Psoas muscle (tissue), 8 donors: ENCODE results near the gene PPME1. TPM values are rescaled to one million over a fixed set of nuclear protein-coding genes. Genes with fewer than 3 reads are reported as not detected.

Source experiments
- ATAC-seq, 4 donors: fragments of 200-7000 bp; cut with Tn5 transposase; one replicate each; pipeline ENCODE4 v1.9.1; 2020; ENCODE audit warnings: moderate library complexity in 3 of 4, mild to moderate bottlenecking in 2 of 4
- DNase-seq, 2 donors: peaks; one replicate each; pipeline ENCODE4 v3.0.0-alpha.2; 2020
- H3K27ac ChIP-seq: fragments of 200-600 bp; one replicate; pipeline ENCODE4 v1.8.0; 2022
- H3K27me3 ChIP-seq, 3 donors: fragments of 200-600 bp in 1 of 3; one replicate each; pipeline versions ENCODE4 v1.6.1 to v1.8.0; 2013 to 2022; ENCODE audit warnings: low read length in 2 of 3, mild to moderate bottlenecking in 2 of 3, moderate library complexity in 1 of 3; ENCODE audit not compliant: insufficient read depth in 3 of 3
- H3K36me3 ChIP-seq, 2 donors: fragments of 200-600 bp in 1 of 2; one replicate each; pipeline versions ENCODE4 v1.6.1 to v1.8.0; 2013 to 2022; ENCODE audit warnings: low read depth in 1 of 2, mild to moderate bottlenecking in 1 of 2, moderate library complexity in 1 of 2; ENCODE audit not compliant: insufficient read depth in 1 of 2
- H3K4me1 ChIP-seq: fragments of 200-600 bp; one replicate; pipeline ENCODE4 v1.8.0; 2022
- H3K4me3 ChIP-seq: fragments of 200-600 bp; one replicate; pipeline ENCODE4 v1.8.0; 2022; ENCODE audit warnings: mild to moderate bottlenecking
- H3K9me3 ChIP-seq: fragments of 200-600 bp; one replicate; pipeline ENCODE4 v1.8.0; 2022
- WGBS, 3 donors: extraction: QIAGEN DNeasy Blood & Tissue Kit; methylation state at CpG; one replicate each; pipeline versions ENCODE4 v1.1.6 to v1.1.7; 2013; 5-methylcytosine and 5-hydroxymethylcytosine counted together
- intact Hi-C, 2 donors: fragments of 100-400 bp; cut with DNase I; formaldehyde crosslinking; loops; one replicate each; pipeline versions ENCODE4 v1.11.0 to v1.14.2; 2022
- polyA plus RNA-seq, 3 donors: library from polyadenylated mRNA; stranded (reverse); fragments of 200-250 nt; gene quantifications; one replicate each; pipeline ENCODE4 v1.2.3, GENCODE V29; 2013
- total RNA-seq, 4 donors: library from RNA; stranded (reverse); fragmentation: NEBNext Ultra II Directional in 2 of 4; extraction: Animal tissue kit (Norgen Biotek cat#: 25700) in 2 of 4; gene quantifications; one replicate each; pipeline versions ENCODE4 v1.2.1 to v1.2.4, GENCODE V29; 2021 to 2023
- TF ChIP-seq, protein P1 (sequence below): fragments of 200-600 bp; IDR thresholded peaks from one replicate; pipeline ENCODE4 v1.8.0; 2022; ENCODE audit warnings: antibody characterized with exemption
- donor health status: healthy with polysubstance abuse.
- donor health status: DM: no; HTN: no; CAD: no; lungs with moderate emphysema.
- donor health status: Bipolar disorder and iron deficiency.
- donor health status: healthy.
- donor health status: DM: yes; HTN: yes; CAD: no.
- donor health status: DM: no; HTN: no; CAD: no.
- donor health status: DM: no; HTN: no; CAD: no.
- donor health status: DM: yes; HTN: yes; CAD: no.

PPME1 gene
- total and polyA plus RNA-seq, 7 donors: 28.3 to 47.9 (median 43.1) TPM

DNA sequence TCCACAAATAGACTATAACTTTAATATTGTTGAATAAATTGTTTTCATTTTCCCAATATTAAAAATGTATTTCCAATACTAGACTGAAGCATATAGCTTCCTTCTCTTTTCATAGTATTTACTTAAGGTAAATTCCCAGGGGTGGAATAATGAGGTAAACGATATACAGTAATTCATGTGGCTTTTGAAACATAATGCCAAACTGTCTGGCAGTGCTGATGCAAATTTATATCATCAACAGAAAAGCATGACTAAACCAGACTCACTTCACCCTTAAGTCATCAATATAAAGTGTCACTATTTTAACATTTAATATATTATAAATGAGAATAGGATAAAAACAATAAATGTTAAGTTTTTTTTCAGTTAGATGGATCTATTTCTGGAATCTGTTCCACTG lies 13.9 kb upstream of the PPME1 start:
- ATAC-seq (no peak), DNase-seq (no peak)
- 34 to 59% (median 49%) methylated on average over 1 of the region's 1 CpG for WGBS, 3 donors
- Histone ChIP-seq H3K9me3 (peaks cover 5% of the 10 kb centered on the region), H3K4me3 (no peak overlapping the region), H3K27me3 (no peaks in the 10 kb centered on the region), H3K36me3 (no peaks in the 10 kb centered on the region), H3K4me1 (peaks cover 20% of the 10 kb centered on the region), H3K27ac (no peak overlapping the region)
- intact Hi-C loops: no loop called here
- TF ChIP-seq, protein P1, sequence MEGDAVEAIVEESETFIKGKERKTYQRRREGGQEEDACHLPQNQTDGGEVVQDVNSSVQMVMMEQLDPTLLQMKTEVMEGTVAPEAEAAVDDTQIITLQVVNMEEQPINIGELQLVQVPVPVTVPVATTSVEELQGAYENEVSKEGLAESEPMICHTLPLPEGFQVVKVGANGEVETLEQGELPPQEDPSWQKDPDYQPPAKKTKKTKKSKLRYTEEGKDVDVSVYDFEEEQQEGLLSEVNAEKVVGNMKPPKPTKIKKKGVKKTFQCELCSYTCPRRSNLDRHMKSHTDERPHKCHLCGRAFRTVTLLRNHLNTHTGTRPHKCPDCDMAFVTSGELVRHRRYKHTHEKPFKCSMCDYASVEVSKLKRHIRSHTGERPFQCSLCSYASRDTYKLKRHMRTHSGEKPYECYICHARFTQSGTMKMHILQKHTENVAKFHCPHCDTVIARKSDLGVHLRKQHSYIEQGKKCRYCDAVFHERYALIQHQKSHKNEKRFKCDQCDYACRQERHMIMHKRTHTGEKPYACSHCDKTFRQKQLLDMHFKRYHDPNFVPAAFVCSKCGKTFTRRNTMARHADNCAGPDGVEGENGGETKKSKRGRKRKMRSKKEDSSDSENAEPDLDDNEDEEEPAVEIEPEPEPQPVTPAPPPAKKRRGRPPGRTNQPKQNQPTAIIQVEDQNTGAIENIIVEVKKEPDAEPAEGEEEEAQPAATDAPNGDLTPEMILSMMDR: no peak

DNA sequence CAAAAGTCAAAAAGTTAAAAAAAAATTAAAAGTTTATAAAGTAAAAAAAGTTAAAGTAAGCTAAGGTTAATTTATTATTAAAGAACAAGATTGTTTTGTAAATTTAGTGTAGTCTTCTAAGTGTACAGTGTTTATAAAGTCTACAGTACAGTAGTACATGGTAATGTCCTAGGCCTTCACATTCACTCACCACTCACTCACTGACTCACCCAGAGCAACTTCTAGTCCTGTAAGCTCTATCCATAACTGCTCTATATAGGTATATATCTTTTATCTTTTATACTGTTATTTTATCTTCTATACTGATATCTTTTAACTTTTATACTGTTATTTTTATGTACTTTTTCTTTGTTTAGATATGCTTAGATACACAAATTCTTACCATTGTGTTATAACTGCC lies 11.4 kb upstream of the PPME1 start:
- intact Hi-C loops: no loop called here
- H3K36me3 ChIP-seq: peaks cover 0 to 11% of the 10 kb centered on the region in 2 donors
- DNase-seq (no peak), ATAC-seq (no peak)
- TF ChIP-seq, protein P1: no peak
- no peak overlapping the region for H3K4me3 ChIP-seq
- H3K27me3 ChIP-seq: no peaks in the 10 kb centered on the region
- peaks cover 30% of the 10 kb centered on the region for H3K4me1 ChIP-seq
- H3K9me3 ChIP-seq: no peaks in the 10 kb centered on the region
- no peak overlapping the region for H3K27ac ChIP-seq

DNA sequence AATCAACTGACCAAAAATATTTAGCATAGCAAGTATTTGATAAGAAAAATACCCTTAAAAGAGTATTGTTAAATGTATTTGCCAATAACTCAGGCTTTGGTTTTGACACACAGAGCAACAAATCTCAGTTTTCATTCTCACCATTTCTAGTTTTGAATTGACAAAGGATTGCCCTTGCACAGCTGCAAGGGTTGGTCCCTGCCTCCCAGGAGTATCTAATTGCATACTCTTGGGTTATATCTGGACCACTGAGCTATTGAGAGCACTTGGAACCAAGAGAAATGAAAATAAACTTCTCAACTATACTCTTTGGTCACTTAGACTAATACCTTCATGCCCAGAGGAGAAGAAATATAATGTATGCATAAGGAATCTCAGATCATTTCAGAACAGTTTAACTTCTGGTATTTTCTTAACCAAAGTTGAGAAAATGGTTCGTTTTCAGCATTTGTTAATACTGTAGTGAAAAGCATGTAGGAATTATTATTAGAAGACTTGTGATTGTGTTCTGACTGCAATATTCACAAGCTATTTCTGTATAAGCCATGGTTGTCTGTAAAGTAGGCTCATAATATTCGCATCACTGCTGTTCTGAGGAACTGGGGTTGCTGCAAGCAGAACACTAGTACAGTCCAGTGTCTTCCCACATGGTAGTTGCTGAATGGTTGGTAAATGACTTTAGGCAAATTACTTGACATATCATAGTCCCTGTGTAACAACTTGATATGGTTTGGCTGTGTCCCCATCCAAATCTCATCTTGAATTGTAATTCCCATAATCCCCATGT lies 8.2 kb upstream of the PPME1 start:
- TF ChIP-seq, protein P1: no peak
- ATAC-seq (peak; percentile 58 to 82 (median 77)), DNase-seq (no peak)
- Histone ChIP-seq H3K4me3 (peak overlapping the region; percentile 1), H3K9me3 (no peaks in the 10 kb centered on the region), H3K27ac (peak overlapping the region; percentile 66), H3K36me3 (peaks cover 3 to 43% of the 10 kb centered on the region in 2 donors), H3K4me1 (peaks cover 17% of the 10 kb centered on the region), H3K27me3 (no peaks in the 10 kb centered on the region)
- 60 to 77% (median 65%) methylated on average over 2 of the region's 2 CpGs for WGBS, 3 donors
- intact Hi-C loops: no loop called here

DNA sequence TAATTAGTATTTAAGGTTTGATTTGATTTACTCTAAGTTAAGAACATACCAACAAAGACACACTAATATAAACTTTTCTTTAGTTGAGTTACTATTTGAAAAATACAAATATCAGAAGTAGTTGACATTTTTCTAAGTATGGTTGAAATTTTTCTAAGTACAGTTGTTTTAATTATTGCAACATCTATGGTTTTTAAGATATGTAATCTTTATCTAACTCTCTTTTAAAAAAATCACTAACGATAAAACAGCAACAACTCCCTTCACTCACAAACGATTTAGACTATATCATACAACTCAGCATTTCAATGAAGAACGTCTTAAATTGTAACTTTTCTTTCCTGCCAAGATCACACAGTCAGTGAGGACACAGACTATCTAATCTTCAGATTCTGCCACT lies 2.3 kb upstream of the PPME1 start:
- Histone ChIP-seq H3K27me3 (no peaks in the 10 kb centered on the region), H3K4me1 (peaks cover 35% of the 10 kb centered on the region), H3K36me3 (peaks cover 3 to 50% of the 10 kb centered on the region in 2 donors), H3K9me3 (no peaks in the 10 kb centered on the region), H3K27ac (no peak overlapping the region), H3K4me3 (no peak overlapping the region)
- no peak for DNase-seq
- no peak for ATAC-seq
- TF ChIP-seq, protein P1: no peak
- intact Hi-C loops: no loop called here
- 67 to 75% (median 69%) methylated on average over 3 of the region's 3 CpGs for WGBS, 3 donors
